Hematopoietic multipotent progenitor cell treated with erythropoietin and hydrocortisone succinate and interleukin-3 and kit ligand, for 15 days (in vitro differentiated cells): ENCODE data around the gene FGB.
A peak's percentile ranks its signal among the peaks of the same experiment; 100 is the strongest.
"Not testable (repeated sequence)": the region's sequence is repeated elsewhere in the genome, so short reads cannot be mapped to it uniquely, and the experiment has no call there.

Source experiments
- DNase-seq: peaks from one replicate; pipeline ENCODE4 v3.0.0-alpha.2; 2015; ENCODE audit warnings: low spot score

FGB gene

GRCh38 chr4:154597281-154597680, 34.5 kb downstream of the FGB start:
- not testable (repeated sequence) for DNase-seq

GRCh38 chr4:154597798-154598774, 35.3 kb downstream of the FGB start:
- no peak for DNase-seq

GRCh38 chr4:154602404-154603020, 39.7 kb downstream of the FGB start:
- DNase-seq, result no peak

- DNase-seq, result no peak
Observed at GRCh38 chr4:154603033-154603943, 40.5 kb downstream of the FGB start.

- no peak for DNase-seq
Observed at GRCh38 chr4:154604696-154605200, 41.9 kb downstream of the FGB start.

- DNase-seq, result no peak
Observed at GRCh38 chr4:154606728-154607723, 44.2 kb downstream of the FGB start.

GRCh38 chr4:154608361-154609252, 45.8 kb downstream of the FGB start:
- DNase-seq, result no peak

DNA sequence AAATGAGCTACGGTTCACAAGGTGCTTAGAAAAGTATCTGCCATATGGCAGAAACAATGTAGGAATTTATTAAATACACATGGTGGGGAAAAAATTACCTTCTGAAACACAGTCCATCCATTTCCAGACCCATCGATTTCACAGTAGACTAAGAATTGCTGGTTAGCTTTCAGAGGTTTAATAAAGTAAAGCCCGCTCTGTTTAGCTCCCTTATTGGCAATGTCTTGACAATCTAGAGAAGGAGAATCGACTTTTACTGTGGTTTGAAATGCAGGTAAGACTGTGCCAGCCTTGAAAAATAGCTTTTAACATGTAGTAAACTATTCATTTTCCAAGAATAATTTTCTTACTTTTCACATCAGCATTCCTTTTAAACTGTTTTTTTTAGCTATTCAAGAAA, 46.7 kb downstream of the FGB start:
- DNase-seq, result no peak

- DNase-seq, result no peak
Observed at GRCh38 chr4:154610582-154610981, 47.8 kb downstream of the FGB start.

DNA sequence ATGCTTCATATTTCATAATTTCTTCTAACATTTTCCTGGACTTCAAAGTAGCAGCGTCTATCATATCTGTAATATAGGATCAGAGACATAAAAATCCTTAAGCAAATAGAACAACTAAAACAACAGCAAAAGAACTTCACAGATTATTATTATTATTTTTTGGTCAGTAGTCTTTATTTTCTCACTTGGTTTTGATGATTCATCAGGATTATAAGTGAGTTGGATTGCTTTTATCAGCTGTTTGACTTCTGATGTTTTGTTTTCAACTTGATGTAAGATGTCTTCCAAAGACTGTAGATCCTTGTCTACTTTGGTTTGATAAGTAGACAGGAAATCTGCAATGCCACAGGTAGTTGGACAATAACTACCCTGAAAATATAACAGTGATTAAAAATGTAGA, 49.0 kb downstream of the FGB start:
- DNase-seq, result no peak

- DNase-seq, result no peak
Observed at GRCh38 chr4:154612472-154613414, 49.9 kb downstream of the FGB start, which contains the start of gene FGG. Gene FGG (minus strand): TSS chr4:154612656. CDS start chr4:154612609, 47 bp downstream.

- no peak for DNase-seq
Observed at GRCh38 chr4:154614306-154614705, 51.5 kb downstream of the FGB start.

GRCh38 chr4:154615211-154615610, 52.4 kb downstream of the FGB start:
- DNase-seq, result no peak

- DNase-seq, result no peak
Observed at GRCh38 chr4:154616287-154616686, 53.5 kb downstream of the FGB start.

DNA sequence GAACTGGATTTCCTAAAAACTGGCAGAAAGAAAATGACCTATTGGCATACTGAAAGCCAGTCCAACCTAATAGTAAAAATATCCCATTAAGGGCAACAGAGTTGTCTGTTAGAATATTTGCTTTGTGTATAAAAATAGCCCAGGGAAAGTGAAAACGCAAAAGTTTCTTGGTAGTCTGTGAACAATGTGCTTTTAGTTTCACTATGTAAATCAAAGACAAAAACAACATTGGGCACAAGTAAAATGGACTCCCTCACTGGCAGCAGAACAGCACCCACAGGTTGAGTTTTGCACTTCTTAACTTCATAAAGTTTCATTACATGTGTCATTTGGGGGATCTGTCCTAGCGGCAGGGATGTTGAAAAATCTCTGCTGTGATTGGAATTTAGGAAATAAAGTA, 53.9 kb downstream of the FGB start:
- DNase-seq, result no peak

DNA sequence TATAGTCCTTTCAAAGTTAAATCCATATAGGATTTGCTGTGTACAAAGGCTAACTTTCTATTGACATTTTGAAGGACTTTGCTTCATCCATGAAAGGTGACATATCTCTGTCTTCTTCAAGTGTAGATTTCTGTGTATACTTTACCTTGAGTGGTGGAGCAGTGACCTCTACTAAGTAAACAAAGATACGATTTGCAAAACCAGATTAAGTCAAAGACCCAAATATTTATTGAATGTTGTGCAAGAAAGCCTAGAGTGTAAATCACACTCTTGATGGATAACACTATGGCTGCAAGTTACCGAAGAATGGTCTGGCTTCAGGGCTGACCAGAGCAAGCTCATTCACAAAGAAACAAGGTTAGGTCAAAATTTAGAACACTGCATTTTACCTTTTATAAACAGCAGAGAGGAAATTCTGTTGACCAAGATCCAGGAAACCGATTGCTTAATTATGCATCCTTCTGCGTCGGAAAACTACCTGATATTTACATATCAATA, 55.1 kb downstream of the FGB start:
- DNase-seq, result no peak

DNA sequence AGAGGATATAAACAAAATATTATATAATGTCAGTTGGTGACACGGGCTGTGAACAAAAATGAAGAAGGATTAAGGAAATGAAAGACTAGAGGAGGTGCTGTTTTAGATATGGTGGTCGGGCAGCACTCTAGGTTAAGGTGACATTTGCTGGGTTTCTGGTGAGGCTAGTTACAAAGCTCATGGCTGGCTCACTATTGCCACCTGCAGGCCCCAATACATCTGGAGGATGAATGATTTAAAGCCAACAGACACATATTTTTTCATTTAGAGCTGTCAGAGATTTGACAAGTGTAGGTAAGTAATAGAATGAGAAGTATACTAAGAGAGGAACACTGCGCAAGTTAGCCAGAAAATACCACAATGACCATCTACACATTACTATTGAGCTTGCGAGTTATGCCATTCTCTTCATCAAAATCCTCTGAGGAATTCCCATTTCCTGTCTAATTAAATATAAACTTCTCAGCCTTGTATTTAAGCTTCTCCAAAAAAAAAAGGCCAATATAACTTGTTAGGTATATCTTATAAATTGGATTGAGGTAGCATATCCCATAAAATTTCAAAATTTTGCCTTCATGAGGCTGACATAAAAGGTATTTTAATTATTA, 56.0 kb downstream of the FGB start:
- DNase-seq, result peak; percentile 23

DNA sequence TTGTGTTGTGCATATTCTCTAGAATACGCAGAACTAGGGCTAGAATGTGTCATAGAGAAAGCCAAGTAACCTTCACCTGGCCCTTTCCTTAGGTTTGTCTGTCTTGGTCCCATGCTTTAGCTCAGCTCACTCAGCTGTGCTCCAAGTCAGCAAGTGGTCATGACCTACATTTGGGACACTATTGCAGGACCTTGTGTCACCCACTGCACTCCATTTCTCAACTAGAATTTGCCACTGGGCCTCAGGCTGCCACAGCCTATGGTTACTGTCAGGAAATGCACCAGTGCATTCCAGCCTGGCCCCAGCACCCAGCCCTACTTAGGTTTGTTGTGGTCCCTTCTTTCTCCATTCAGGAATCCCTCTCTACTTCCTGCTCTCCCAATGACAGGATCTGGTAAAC, 57.3 kb downstream of the FGB start:
- no peak for DNase-seq
